Measurements from ENCODE around the gene TRIM50. TPM values are rescaled to one million over a fixed set of nuclear protein-coding genes. Genes with fewer than 3 reads are reported as not detected.

The TRIM50 gene
- total RNA-seq, 2 experiments from 2014 or later, result not detected

Other genes with a start within 250 kb of the TRIM50 start
- gene SPDYE9, start 242.0 kb downstream of the TRIM50 start, total RNA-seq, result not detected
- gene NSUN5, start 19.3 kb downstream of the TRIM50 start, total RNA-seq, result 10 to 100 TPM; 53.3 to 57.0 TPM
- not detected for gene FKBP6, start 79 bp upstream of the TRIM50 start, total RNA-seq
- under 1 TPM in 1 of 2 experiments, not detected in 1; 0.10 TPM for gene FZD9, start 105.7 kb upstream of the TRIM50 start, total RNA-seq
- gene BAZ1B, start 194.2 kb upstream of the TRIM50 start, total RNA-seq, result 10 to 100 TPM; 67.6 to 69.9 TPM
- 10 to 100 TPM; 38.5 to 44.1 TPM for gene BCL7B, start 229.6 kb upstream of the TRIM50 start, total RNA-seq